GM12874 (cell line): Measurements from ENCODE around the gene PTS.

Source experiments
- CTCF ChIP-seq: IDR thresholded peaks from 2 replicates; pipeline ENCODE4 v1.5.1; 2011; ENCODE audit warnings: low read depth, mild to moderate bottlenecking, control low read depth, low read length, moderate library complexity; ENCODE audit not compliant: insufficient read depth

The PTS gene

GRCh38 chr11:112267188-112267591, 41.0 kb downstream of the PTS start:
- TF ChIP-seq CTCF, result no peak

- no peak for TF ChIP-seq CTCF
Observed at GRCh38 chr11:112268406-112268805, 42.2 kb downstream of the PTS start.

- TF ChIP-seq CTCF, result no peak
Observed at GRCh38 chr11:112269139-112269538, 42.9 kb downstream of the PTS start.

GRCh38 chr11:112270551-112271180, 44.4 kb downstream of the PTS start:
- TF ChIP-seq CTCF, result no peak

GRCh38 chr11:112271242-112271641, 45.0 kb downstream of the PTS start:
- TF ChIP-seq CTCF, result no peak

- TF ChIP-seq CTCF, result no peak
Observed at GRCh38 chr11:112273066-112273465, 46.8 kb downstream of the PTS start.

- TF ChIP-seq CTCF, result no peak
Observed at GRCh38 chr11:112274007-112274783, 48.0 kb downstream of the PTS start.
